NCI-H2227 (cell line): Measurements from ENCODE around the gene TP53I11.

ENCODE experiments used
- DNase-seq: peaks from one replicate; lab custom pipeline; 2025; ENCODE audit not compliant: unreplicated experiment; lab: John Stamatoyannopoulos, UW

TP53I11 gene

GRCh38 chr11:44957776-44958564, 7.3 kb upstream of the TP53I11 start:
- no peak for DNase-seq

GRCh38 chr11:44957040-44957515, 6.4 kb upstream of the TP53I11 start:
- DNase-seq = peak; percentile 68

GRCh38 chr11:44955015-44955738, 4.5 kb upstream of the TP53I11 start:
- no peak for DNase-seq

- peak; percentile 55 for DNase-seq
These were observed 3.6 kb upstream of the TP53I11 start for GRCh38 chr11:44954051-44954906.

GRCh38 chr11:44952500-44953260, 2.0 kb upstream of the TP53I11 start:
- no peak for DNase-seq

GRCh38 chr11:44952082-44952481, 1.4 kb upstream of the TP53I11 start:
- no peak for DNase-seq

GRCh38 chr11:44950031-44950624, 555 bp downstream of the TP53I11 start:
- peak; percentile 73 for DNase-seq

GRCh38 chr11:44949160-44950030, 1.3 kb downstream of the TP53I11 start:
- DNase-seq = peak; percentile 75

- no peak for DNase-seq
These were observed 2.5 kb downstream of the TP53I11 start for GRCh38 chr11:44948155-44948554.

- DNase-seq = no peak
These were observed 3.6 kb downstream of the TP53I11 start for GRCh38 chr11:44947114-44947513.

- no peak for DNase-seq
These were observed 4.4 kb downstream of the TP53I11 start for GRCh38 chr11:44946263-44946662.

GRCh38 chr11:44945666-44946065, 5.0 kb downstream of the TP53I11 start:
- no peak for DNase-seq

- DNase-seq = no peak
These were observed 5.8 kb downstream of the TP53I11 start for GRCh38 chr11:44944853-44945235.

GRCh38 chr11:44944181-44944852, 6.4 kb downstream of the TP53I11 start:
- DNase-seq = no peak

GRCh38 chr11:44943696-44944095, 7.0 kb downstream of the TP53I11 start:
- no peak for DNase-seq

- DNase-seq = no peak
These were observed 7.6 kb downstream of the TP53I11 start for GRCh38 chr11:44943118-44943517.

GRCh38 chr11:44942029-44942955, 8.4 kb downstream of the TP53I11 start:
- no peak for DNase-seq
